HEK293 (cell line): ENCODE data around the gene TAOK3.

Source experiments
- CTCF ChIA-PET: fragments of 350-600 bp; formaldehyde crosslinking; extraction: SDS; loops from one replicate; lab custom pipeline; 2021; ENCODE audit warnings: antibody characterized with exemption; lab: Yijun Ruan, JAX
- POLR2A ChIA-PET: fragments of 300-600 bp; formaldehyde crosslinking; extraction: SDS; loops from one replicate; lab custom pipeline; 2020; ENCODE audit warnings: antibody characterized with exemption, inconsistent platforms; lab: Yijun Ruan, JAX
- H3K27ac ChIP-seq: fragments of 200-500 bp; sonication (Bioruptor generic); 2 replicates; pipeline ENCODE4 v1.5.1; 2014; ENCODE audit warnings: low read depth, low read length, control low read depth, inconsistent platforms; ENCODE audit errors: extremely low read depth
- H3K36me3 ChIP-seq, 2 experiments: fragments of 200-500 bp in 1 of 2; sonication (Bioruptor generic) in 1 of 2; 1 replicate in 1 of 2; 2 replicates in 1 of 2; pipeline ENCODE4 v1.5.1; 2014 to 2017; ENCODE audit warnings: inconsistent platforms in 2 of 2, low read length in 2 of 2; ENCODE audit not compliant: control insufficient read depth in 2 of 2, insufficient read depth in 1 of 2
- H3K4me1 ChIP-seq: fragments of 200-500 bp; sonication (Bioruptor generic); 2 replicates; pipeline ENCODE4 v1.5.1; 2014; ENCODE audit warnings: mild to moderate bottlenecking, low read length, inconsistent platforms; ENCODE audit not compliant: control insufficient read depth, insufficient read depth
- H3K4me3 ChIP-seq: 2 replicates; pipeline ENCODE4 v1.5.1; 2011; ENCODE audit warnings: low read depth, mild to moderate bottlenecking, control low read depth, low read length, moderate library complexity
- H3K9me3 ChIP-seq: fragments of 200-500 bp; sonication (Bioruptor generic); 2 replicates; pipeline ENCODE4 v1.5.1; 2014; ENCODE audit warnings: low read depth, low read length, inconsistent platforms; ENCODE audit not compliant: control insufficient read depth, insufficient read depth
- ATF2 ChIP-seq: fragments of 450-650 bp; formaldehyde crosslinking; IDR thresholded peaks from 2 replicates; pipeline ENCODE4 v1.5.1; 2016; ENCODE audit warnings: missing biosample characterization, missing genetic modification characterization, low read depth
- INSM2 ChIP-seq: fragments of 450-650 bp; formaldehyde crosslinking; IDR thresholded peaks from 2 replicates; pipeline ENCODE4 v1.5.1; 2016; ENCODE audit warnings: missing biosample characterization, missing genetic modification characterization
- PRDM4 ChIP-seq: fragments of 450-650 bp; formaldehyde crosslinking; IDR thresholded peaks from 2 replicates; pipeline ENCODE4 v1.5.1; 2017; ENCODE audit warnings: missing biosample characterization, missing genetic modification characterization
- WT1 ChIP-seq: fragments of 450-650 bp; formaldehyde crosslinking; IDR thresholded peaks from 2 replicates; pipeline ENCODE4 v1.5.1; 2016; ENCODE audit warnings: missing biosample characterization, missing genetic modification characterization
- ZEB2 ChIP-seq: fragments of 450-650 bp; formaldehyde crosslinking; IDR thresholded peaks from 2 replicates; pipeline ENCODE4 v1.5.1; 2016; ENCODE audit warnings: missing biosample characterization, missing genetic modification characterization
- ZNF10 ChIP-seq: fragments of 450-650 bp; formaldehyde crosslinking; IDR thresholded peaks from 2 replicates; pipeline ENCODE4 v1.5.1; 2017; ENCODE audit warnings: missing biosample characterization, missing genetic modification characterization
- ZNF112 ChIP-seq: fragments of 450-650 bp; formaldehyde crosslinking; IDR thresholded peaks from 2 replicates; pipeline ENCODE4 v1.5.0; 2017; ENCODE audit warnings: missing biosample characterization, missing genetic modification characterization
- ZNF114 ChIP-seq: fragments of 450-650 bp; formaldehyde crosslinking; IDR thresholded peaks from 2 replicates; pipeline ENCODE4 v1.5.0; 2017; ENCODE audit warnings: missing biosample characterization, missing genetic modification characterization
- ZNF175 ChIP-seq: fragments of 450-650 bp; formaldehyde crosslinking; IDR thresholded peaks from 2 replicates; pipeline ENCODE4 v1.5.1; 2016; ENCODE audit warnings: missing biosample characterization, missing genetic modification characterization
- ZNF214 ChIP-seq: fragments of 450-650 bp; formaldehyde crosslinking; IDR thresholded peaks from 2 replicates; pipeline ENCODE4 v1.5.1; 2017; ENCODE audit warnings: missing biosample characterization, mild to moderate bottlenecking, missing genetic modification characterization, borderline replicate concordance
- ZNF239 ChIP-seq: fragments of 450-650 bp; formaldehyde crosslinking; IDR thresholded peaks from 2 replicates; pipeline ENCODE4 v1.5.1; 2016; ENCODE audit warnings: missing biosample characterization, missing genetic modification characterization
- ZNF248 ChIP-seq: fragments of 450-650 bp; formaldehyde crosslinking; IDR thresholded peaks from 2 replicates; pipeline ENCODE4 v1.5.1; 2017; ENCODE audit warnings: missing biosample characterization, missing genetic modification characterization
- ZNF335 ChIP-seq: fragments of 450-650 bp; formaldehyde crosslinking; conservative IDR thresholded peaks from 2 replicates; pipeline ENCODE4 v1.5.1; 2016; ENCODE audit warnings: missing biosample characterization, missing genetic modification characterization
- ZNF366 ChIP-seq: fragments of 450-650 bp; formaldehyde crosslinking; conservative IDR thresholded peaks from 2 replicates; pipeline ENCODE4 v1.5.1; 2016; ENCODE audit warnings: missing biosample characterization, missing genetic modification characterization
- ZNF510 ChIP-seq: fragments of 450-650 bp; formaldehyde crosslinking; IDR thresholded peaks from 2 replicates; pipeline ENCODE4 v1.5.1; 2018; ENCODE audit warnings: mild to moderate bottlenecking, missing genetic modification characterization, missing biosample characterization; ENCODE audit not compliant: insufficient replicate concordance
- ZNF585B ChIP-seq: fragments of 450-650 bp; formaldehyde crosslinking; IDR thresholded peaks from 2 replicates; pipeline ENCODE4 v1.5.1; 2016; ENCODE audit warnings: missing biosample characterization, missing genetic modification characterization
- ZNF624 ChIP-seq: fragments of 450-650 bp; formaldehyde crosslinking; IDR thresholded peaks from 2 replicates; pipeline ENCODE4 v1.5.1; 2017; ENCODE audit warnings: missing biosample characterization, missing genetic modification characterization
- ZNF701 ChIP-seq: fragments of 450-650 bp; formaldehyde crosslinking; IDR thresholded peaks from 2 replicates; pipeline ENCODE4 v1.5.1; 2016; ENCODE audit warnings: missing biosample characterization, missing genetic modification characterization
- ZNF837 ChIP-seq: fragments of 450-650 bp; formaldehyde crosslinking; IDR thresholded peaks from 2 replicates; pipeline ENCODE4 v1.5.1; 2016; ENCODE audit warnings: missing biosample characterization, missing genetic modification characterization
- TF ChIP-seq, protein P1 (sequence below): fragments of 450-650 bp; formaldehyde crosslinking; IDR thresholded peaks from 2 replicates; pipeline ENCODE4 v1.5.1; 2016; ENCODE audit warnings: missing biosample characterization, missing genetic modification characterization
- TF ChIP-seq, protein P2 (sequence below): fragments of 450-650 bp; formaldehyde crosslinking; IDR thresholded peaks from 2 replicates; pipeline ENCODE4 v1.5.1; 2017; ENCODE audit warnings: missing biosample characterization, missing genetic modification characterization

TAOK3 gene

DNA sequence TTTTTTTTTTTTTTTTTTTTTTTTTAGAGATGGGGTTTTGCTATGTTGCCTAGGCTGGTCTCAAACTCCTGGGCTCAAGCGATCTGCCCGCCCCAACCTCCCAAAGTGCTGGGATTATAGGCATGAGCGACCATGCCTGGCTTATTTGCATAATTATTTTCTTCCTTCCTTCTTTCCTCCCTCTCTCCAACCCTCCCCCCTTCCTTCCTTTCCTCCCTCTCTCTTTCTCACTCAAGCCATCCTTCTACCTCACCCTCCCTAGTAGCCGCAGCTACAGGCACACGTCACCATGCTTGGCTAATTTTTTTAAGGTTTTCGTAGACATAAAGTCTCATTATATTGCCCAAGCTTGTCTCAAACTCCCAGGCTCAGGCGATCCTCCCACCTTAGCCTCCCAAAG lies 152.9 kb downstream of the TAOK3 start:
- ChIA-PET POLR2A (no interaction called here), CTCF (interaction anchor here (1.0 kb wide), 1 partner anchor 39 kb away, joined by 3 read pairs; no protein-coding TSS in a partner anchor)
- TF ChIP-seq, protein P1, sequence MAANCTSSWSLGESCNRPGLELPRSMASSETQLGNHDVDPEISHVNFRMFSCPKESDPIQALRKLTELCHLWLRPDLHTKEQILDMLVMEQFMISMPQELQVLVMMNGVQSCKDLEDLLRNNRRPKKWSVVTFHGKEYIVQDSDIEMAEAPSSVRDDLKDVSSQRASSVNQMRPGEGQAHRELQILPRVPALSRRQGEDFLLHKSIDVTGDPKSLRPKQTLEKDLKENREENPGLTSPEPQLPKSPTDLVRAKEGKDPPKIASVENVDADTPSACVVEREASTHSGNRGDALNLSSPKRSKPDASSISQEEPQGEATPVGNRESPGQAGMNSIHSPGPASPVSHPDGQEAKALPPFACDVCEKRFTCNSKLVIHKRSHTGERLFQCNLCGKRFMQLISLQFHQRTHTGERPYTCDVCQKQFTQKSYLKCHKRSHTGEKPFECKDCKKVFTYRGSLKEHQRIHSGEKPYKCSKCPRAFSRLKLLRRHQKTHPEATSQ = no peak
- TF ChIP-seq ZNF175 (tag by site-specific recombination) = no peak
- TF ChIP-seq ZNF585B (tag by site-specific recombination) = no peak
- no peak for TF ChIP-seq ATF2 (tag by site-specific recombination)
- no peak for TF ChIP-seq ZNF837 (tag by site-specific recombination)
- TF ChIP-seq ZNF114 (tag by site-specific recombination) = no peak
- TF ChIP-seq PRDM4 (tag by site-specific recombination) = no peak
- TF ChIP-seq ZNF366 = peak; percentile 36; the same call in 1 of the 2 replicates
- H3K9me3 ChIP-seq = no peaks in the 10 kb centered on the region
- H3K36me3 ChIP-seq = no peaks in the 10 kb centered on the region
- H3K4me1 ChIP-seq = no peaks in the 10 kb centered on the region
- no peak overlapping the region for H3K4me3 ChIP-seq
- no peak overlapping the region for H3K27ac ChIP-seq

DNA sequence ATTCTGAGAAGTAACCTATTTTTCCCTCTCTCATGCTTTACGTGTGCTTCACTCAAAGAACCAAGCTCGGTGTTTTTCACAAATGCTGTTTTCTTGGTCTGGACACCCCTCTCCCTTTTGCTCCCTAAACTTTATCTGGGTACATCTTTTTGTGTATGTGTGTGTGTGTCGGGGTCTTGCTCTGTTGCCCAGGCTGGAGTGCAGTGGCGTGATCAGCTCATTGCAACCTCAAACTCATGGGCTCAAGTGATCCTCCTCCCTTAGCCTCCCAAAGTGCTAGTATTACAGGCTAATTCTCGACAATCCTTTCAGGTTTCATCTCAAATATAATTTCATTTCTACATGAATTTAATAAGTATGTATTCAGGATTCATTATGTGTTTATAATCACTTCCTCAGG lies 153.6 kb downstream of the TAOK3 start:
- TF ChIP-seq ZEB2 (no peak), ZNF248 (tag by site-specific recombination) (no peak), ZNF624 (tag by site-specific recombination) (no peak), WT1 (tag by site-specific recombination) (no peak), ZNF112 (no peak), ZNF214 (tag by site-specific recombination) (no peak), INSM2 (tag by site-specific recombination) (no peak), ZNF175 (tag by site-specific recombination) (no peak), ZNF701 (tag by site-specific recombination) (no peak), ZNF239 (tag by site-specific recombination) (no peak), ZNF10 (tag by site-specific recombination) (no peak), ZNF510 (no peak), ZNF335 (tag by site-specific recombination) (no peak)
- TF ChIP-seq, protein P2, sequence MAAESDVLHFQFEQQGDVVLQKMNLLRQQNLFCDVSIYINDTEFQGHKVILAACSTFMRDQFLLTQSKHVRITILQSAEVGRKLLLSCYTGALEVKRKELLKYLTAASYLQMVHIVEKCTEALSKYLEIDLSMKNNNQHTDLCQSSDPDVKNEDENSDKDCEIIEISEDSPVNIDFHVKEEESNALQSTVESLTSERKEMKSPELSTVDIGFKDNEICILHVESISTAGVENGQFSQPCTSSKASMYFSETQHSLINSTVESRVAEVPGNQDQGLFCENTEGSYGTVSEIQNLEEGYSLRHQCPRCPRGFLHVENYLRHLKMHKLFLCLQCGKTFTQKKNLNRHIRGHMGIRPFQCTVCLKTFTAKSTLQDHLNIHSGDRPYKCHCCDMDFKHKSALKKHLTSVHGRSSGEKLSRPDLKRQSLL = no peak
- Histone ChIP-seq H3K27ac (no peak overlapping the region), H3K4me1 (no peaks in the 10 kb centered on the region), H3K9me3 (no peaks in the 10 kb centered on the region), H3K4me3 (no peak overlapping the region), H3K36me3 (no peaks in the 10 kb centered on the region)
- POLR2A ChIA-PET = no interaction called here
- CTCF ChIA-PET = interaction anchor here (0.8 to 1.0 kb wide), 2 partner anchors 38 to 40 kb away, joined by 3 read pairs; no protein-coding TSS in a partner anchor
